Fibroblast of lung (primary cell): Measurements from ENCODE around the gene ZCRB1.

Source experiments
- CTCF ChIP-seq, 2 donors: IDR thresholded peaks in 1 of 2; conservative IDR thresholded peaks in 1 of 2; 1 replicate in 1 of 2; 2 replicates in 1 of 2; pipeline ENCODE4 v1.5.1; 2011 to 2012; ENCODE audit warnings: low read length in 2 of 2, control low read depth in 1 of 2, inconsistent platforms in 1 of 2, low read depth in 1 of 2, mild to moderate bottlenecking in 1 of 2
- EZH2 ChIP-seq: IDR thresholded peaks from 2 replicates; pipeline ENCODE4 v1.5.1; 2012; ENCODE audit warnings: low read length, control low read depth, mild to moderate bottlenecking; ENCODE audit errors: missing control alignments

- no peak for TF ChIP-seq CTCF (conservative IDR thresholded peaks at IDR 0.05 in 1 of 2, IDR thresholded peaks at IDR 0.05 in 1 of 2; ENCODE audit: low read depth in 1 of 2, low read length in 2 of 2)
- TF ChIP-seq EZH2, result no peak
These were observed 43.6 kb downstream of the ZCRB1 start for GRCh38 chr12:42282294-42282693.
